ENCODE measurements around the gene CDK14.

Gene CDK14

DNA sequence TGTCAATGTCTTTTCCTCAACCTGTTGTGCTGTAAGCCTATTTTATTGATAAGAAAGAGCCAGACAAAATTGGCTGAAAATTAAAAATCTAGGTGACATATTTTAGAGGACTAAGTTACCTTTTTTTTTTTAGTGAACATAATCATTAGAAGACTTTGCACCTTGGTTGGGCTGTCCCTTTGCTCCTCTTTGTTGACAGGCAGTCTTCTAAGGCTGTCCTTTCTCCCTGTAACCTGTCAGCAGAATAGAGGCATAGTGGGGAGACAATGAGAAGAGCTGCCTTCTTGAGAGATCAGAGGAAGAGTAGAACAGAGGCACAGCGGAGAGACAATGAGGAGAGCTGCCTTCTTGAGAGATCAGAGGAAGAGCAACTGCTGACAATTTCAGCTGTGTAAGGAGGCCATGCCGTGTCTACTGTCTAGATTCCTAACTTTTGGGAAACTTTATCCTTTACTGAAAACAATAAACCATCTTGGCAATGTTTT is 429.8 kb downstream of the CDK14 start:
- TF ChIP-seq, protein P1, sequence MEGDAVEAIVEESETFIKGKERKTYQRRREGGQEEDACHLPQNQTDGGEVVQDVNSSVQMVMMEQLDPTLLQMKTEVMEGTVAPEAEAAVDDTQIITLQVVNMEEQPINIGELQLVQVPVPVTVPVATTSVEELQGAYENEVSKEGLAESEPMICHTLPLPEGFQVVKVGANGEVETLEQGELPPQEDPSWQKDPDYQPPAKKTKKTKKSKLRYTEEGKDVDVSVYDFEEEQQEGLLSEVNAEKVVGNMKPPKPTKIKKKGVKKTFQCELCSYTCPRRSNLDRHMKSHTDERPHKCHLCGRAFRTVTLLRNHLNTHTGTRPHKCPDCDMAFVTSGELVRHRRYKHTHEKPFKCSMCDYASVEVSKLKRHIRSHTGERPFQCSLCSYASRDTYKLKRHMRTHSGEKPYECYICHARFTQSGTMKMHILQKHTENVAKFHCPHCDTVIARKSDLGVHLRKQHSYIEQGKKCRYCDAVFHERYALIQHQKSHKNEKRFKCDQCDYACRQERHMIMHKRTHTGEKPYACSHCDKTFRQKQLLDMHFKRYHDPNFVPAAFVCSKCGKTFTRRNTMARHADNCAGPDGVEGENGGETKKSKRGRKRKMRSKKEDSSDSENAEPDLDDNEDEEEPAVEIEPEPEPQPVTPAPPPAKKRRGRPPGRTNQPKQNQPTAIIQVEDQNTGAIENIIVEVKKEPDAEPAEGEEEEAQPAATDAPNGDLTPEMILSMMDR (IDR thresholded peaks at IDR 0.05; ENCODE audit: extremely low read depth, insufficient read depth, missing control alignments), result no peak
- in situ Hi-C loops (cut with MboI; ENCODE audit: low pct_unique_long_range_greater_than_20kb, low sequenced_read_pairs, unreplicated experiment), result loop anchor here (10.0 to 25.0 kb wide), 2 partner anchors 321 to 564 kb away; partner anchors contain the start of gene PTTG1IP2
- no peak for DNase-seq (ENCODE audit: low spot score)

DNA sequence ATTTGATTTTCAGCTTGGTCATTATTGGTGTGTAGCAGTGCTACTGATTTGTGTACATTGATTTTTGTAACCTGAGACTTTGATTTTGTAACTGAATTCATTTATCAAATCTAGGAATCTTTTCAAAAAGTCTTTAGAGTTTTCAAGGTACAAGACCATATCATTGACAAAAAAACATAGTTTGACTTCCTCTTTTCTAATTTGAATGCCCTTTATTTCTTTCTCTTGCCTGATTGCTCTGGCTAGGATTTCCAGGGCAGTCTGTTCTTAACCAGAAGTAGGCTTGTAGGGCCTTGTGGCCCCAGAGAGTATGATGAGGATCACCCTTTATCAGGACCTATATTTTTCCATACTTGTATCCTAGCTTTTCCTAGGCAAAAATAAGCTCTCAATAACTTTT is 433.6 kb downstream of the CDK14 start:
- DNase-seq (ENCODE audit: low spot score), result no peak
- TF ChIP-seq, protein P1 (IDR thresholded peaks at IDR 0.05; ENCODE audit: extremely low read depth, insufficient read depth, missing control alignments), result no peak
- in situ Hi-C loops (cut with MboI; ENCODE audit: low pct_unique_long_range_greater_than_20kb, low sequenced_read_pairs, unreplicated experiment), result loop anchor here (10.0 to 25.0 kb wide), 2 partner anchors 325 to 567 kb away; partner anchors contain the start of gene PTTG1IP2

DNA sequence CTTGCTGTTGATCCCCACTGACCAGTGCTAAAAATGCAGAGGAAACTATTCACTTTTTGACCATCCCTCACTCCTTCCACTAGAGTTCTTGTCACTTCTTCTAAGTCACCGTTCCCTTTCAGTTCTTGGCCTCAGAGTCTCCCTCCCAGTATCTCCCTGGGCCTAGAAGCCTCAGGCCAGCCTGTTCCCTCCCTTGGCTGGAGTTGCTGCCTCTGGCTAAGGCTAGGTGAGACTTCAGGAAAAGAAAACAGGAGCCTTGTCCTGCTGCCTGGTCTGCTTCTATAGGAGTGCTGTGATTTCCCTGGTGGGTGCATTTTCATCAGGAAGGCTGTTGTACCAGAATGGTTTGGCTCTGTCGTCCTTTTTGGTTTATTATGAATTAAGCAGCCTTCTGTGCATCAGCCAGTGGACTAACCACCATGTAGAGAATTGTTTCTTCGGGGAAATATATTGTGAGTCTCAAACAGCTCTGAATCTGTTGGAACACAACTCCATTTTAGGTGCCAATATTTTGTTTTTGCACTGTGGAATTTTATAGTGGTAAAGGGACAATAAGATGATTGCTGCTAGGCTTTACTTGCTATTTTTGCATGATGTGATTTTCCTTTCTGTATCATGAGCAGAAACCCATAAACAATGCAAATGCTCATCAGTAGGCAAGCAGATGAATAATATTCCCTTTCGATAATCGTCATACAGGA is 434.7 kb downstream of the CDK14 start:
- in situ Hi-C loops (cut with MboI; ENCODE audit: low pct_unique_long_range_greater_than_20kb, low sequenced_read_pairs, unreplicated experiment), result loop anchor here (25.0 kb wide), 1 partner anchor 569 kb away; the partner anchor contains the start of gene PTTG1IP2
- DNase-seq (ENCODE audit: low spot score), result no peak

DNA sequence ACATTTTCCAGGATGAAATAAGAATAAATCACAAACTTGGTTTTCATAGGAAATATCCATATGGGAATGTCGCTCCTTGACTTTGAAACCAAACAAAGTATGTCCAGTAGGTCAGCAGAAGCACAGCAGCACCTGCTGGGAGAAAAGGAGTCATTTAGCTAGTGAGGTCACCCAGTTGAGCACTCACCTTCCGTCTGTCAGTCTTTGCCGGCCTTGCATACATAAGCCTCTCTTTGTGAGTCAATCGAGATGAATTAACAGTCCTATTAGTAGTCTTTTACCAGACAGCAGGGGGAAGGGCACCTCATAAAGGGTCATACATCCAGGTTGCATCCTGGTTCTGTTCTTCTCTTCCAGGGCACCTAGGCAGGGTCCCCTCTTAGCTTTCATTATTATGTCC is 435.6 kb downstream of the CDK14 start:
- in situ Hi-C loops (cut with MboI; ENCODE audit: low pct_unique_long_range_greater_than_20kb, low sequenced_read_pairs, unreplicated experiment), result loop anchor here (25.0 kb wide), 1 partner anchor 569 kb away; the partner anchor contains the start of gene PTTG1IP2
- TF ChIP-seq, protein P1 (IDR thresholded peaks at IDR 0.05; ENCODE audit: extremely low read depth, insufficient read depth, missing control alignments), result no peak
- no peak for DNase-seq (ENCODE audit: low spot score)

More for the DNA sequence above, 434.7 kb downstream of the CDK14 start:
- TF ChIP-seq, protein P1 (IDR thresholded peaks at IDR 0.05; ENCODE audit: extremely low read depth, insufficient read depth, missing control alignments), result no peak

DNA sequence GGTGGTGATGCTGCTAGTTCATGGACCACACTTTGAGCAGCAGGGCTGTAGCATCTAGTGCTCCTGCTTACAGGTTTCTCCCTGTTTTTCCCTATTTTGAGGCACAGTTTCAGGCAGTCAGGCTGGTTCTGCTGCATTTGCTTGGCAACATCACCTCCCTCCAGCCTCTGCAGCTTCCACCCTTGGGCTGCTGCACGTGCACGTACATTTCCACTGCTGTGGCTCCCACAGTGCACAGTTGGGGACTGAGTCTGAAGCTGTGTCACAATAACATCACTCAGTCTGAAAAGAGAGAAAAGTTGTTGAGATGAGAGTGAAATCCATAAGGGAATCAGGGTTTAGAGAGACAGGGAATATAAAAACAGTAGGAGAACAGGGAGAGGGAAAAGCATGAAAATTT is 437.5 kb downstream of the CDK14 start:
- TF ChIP-seq, protein P1 (IDR thresholded peaks at IDR 0.05; ENCODE audit: extremely low read depth, insufficient read depth, missing control alignments), result no peak
- in situ Hi-C loops (cut with MboI; ENCODE audit: low pct_unique_long_range_greater_than_20kb, low sequenced_read_pairs, unreplicated experiment), result loop anchor here (25.0 kb wide), 1 partner anchor 571 kb away; the partner anchor contains the start of gene PTTG1IP2
- DNase-seq (ENCODE audit: low spot score), result no peak

DNA sequence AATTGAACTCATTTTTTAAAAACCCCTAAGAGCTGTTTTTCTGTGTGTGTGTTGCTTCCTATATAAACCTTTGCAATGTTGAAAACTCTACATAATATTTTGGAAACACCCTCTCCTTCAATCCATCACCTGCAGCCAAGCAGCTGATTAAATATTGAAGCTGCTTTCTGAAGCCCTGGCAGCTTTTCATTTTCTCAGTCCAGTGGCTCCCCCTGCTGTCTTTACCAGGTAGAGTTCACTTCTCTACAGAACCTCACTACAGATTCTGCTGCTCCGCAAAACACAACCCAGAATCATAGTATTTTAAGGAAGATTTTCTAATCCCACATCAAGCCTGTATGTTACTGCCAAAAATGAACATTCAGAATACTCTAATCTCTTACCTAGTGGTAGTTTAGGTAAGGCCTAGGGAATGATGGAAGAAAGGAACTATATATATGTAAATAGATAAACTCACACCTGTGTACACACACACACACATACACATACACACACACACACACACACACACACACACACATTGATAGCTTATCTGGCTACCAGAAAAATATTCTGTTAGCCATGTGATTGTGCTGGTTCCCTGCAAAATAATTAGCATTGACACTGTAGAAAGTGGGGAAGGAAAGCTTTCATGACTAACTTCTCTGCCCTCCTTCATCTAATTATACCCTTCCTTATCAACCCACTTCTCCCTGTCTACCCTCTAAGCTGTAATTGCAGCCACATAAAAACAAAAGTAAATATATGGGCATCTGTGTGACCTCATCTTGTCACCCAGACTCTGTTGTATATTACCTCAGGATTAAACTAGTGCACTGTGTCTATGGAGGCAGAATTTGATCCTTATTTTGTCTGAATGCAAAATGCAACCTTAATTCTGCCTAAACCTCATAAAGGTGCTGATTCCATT is 438.6 kb downstream of the CDK14 start:
- peak; percentile 54 for DNase-seq (ENCODE audit: low spot score)
- TF ChIP-seq, protein P1 (IDR thresholded peaks at IDR 0.05; ENCODE audit: extremely low read depth, insufficient read depth, missing control alignments), result peak; percentile 72
- in situ Hi-C loops (cut with MboI; ENCODE audit: low pct_unique_long_range_greater_than_20kb, low sequenced_read_pairs, unreplicated experiment), result loop anchor here (25.0 kb wide), 1 partner anchor 572 kb away; the partner anchor contains the start of gene PTTG1IP2
